OCI-LY1 (cell line): ENCODE measurements around the gene SETDB2.

Source experiments
- H2AFZ ChIP-seq: fragments of 200-600 bp; sonication (generic), shearing (Covaris generic); 2 replicates; pipeline ENCODE4 v1.6.0; 2014; ENCODE audit warnings: antibody characterized with exemption, mild to moderate bottlenecking, low read length
- H3F3A ChIP-seq: fragments of 200-600 bp; sonication (generic), shearing (Covaris generic); 2 replicates; pipeline ENCODE4 v1.6.0; 2014; ENCODE audit warnings: mild to moderate bottlenecking, antibody characterized with exemption, low read length, moderate library complexity; ENCODE audit not compliant: insufficient read depth
- H3K27ac ChIP-seq: fragments of 200-600 bp; sonication (generic); 2 replicates; pipeline ENCODE4 v1.5.1; 2014; ENCODE audit warnings: low read length, mixed run types, mild to moderate bottlenecking, low read depth; ENCODE audit not compliant: poor library complexity, severe bottlenecking
- H3K27me3 ChIP-seq: fragments of 200-600 bp; sonication (generic); 2 replicates; pipeline ENCODE4 v1.6.0; 2014; ENCODE audit warnings: antibody characterized with exemption, mild to moderate bottlenecking, low read length, moderate library complexity; ENCODE audit not compliant: insufficient read depth
- H3K36me3 ChIP-seq: fragments of 200-600 bp; sonication (generic); 2 replicates; pipeline ENCODE4 v1.6.1; 2014; ENCODE audit warnings: mild to moderate bottlenecking, antibody characterized with exemption, low read length, moderate library complexity, mixed read lengths; ENCODE audit not compliant: insufficient read depth
- H3K4me1 ChIP-seq: fragments of 200-600 bp; sonication (generic); 2 replicates; pipeline ENCODE4 v1.5.1; 2014; ENCODE audit warnings: mild to moderate bottlenecking, low read length, moderate library complexity; ENCODE audit not compliant: insufficient read depth, severe bottlenecking
- H3K4me2 ChIP-seq: fragments of 200-600 bp; sonication (generic), shearing (Covaris generic); 2 replicates; pipeline ENCODE4 v1.6.1; 2014; ENCODE audit warnings: low read length
- H3K4me3 ChIP-seq: fragments of 200-600 bp; sonication (generic); 2 replicates; pipeline ENCODE4 v1.5.1; 2014; ENCODE audit warnings: low read length, low read depth, mild to moderate bottlenecking, mixed read lengths; ENCODE audit not compliant: poor library complexity, severe bottlenecking
- H3K79me2 ChIP-seq: fragments of 200-600 bp; shearing (Covaris generic); 2 replicates; pipeline ENCODE4 v1.6.1; 2016; ENCODE audit warnings: mixed run types, low read length, mixed read lengths; ENCODE audit not compliant: insufficient read depth
- H3K9ac ChIP-seq: fragments of 200-600 bp; sonication (generic), shearing (Covaris generic); 2 replicates; pipeline ENCODE4 v1.6.1; 2014; ENCODE audit warnings: mild to moderate bottlenecking, low read length, mixed read lengths
- H3K9me2 ChIP-seq: fragments of 200-600 bp; sonication (generic), shearing (Covaris generic); 2 replicates; pipeline ENCODE4 v1.6.1; 2014; ENCODE audit warnings: low read depth, mild to moderate bottlenecking, low read length, mixed read lengths
- H3K9me3 ChIP-seq: fragments of 200-600 bp; shearing (Covaris generic); 2 replicates; pipeline ENCODE4 v1.6.1; 2014; ENCODE audit warnings: low read length, mixed read lengths
- H4K20me1 ChIP-seq: fragments of 200-600 bp; sonication (generic), shearing (Covaris generic); 2 replicates; pipeline ENCODE4 v1.6.0; 2016; ENCODE audit warnings: mild to moderate bottlenecking, low read length; ENCODE audit not compliant: insufficient read depth
- EZH2 ChIP-seq: fragments of 200-600 bp; sonication (generic), shearing (Covaris generic); IDR thresholded peaks from 2 replicates; pipeline ENCODE4 v1.8.0; 2017; ENCODE audit warnings: borderline replicate concordance, mixed run types, mild to moderate bottlenecking, antibody characterized with exemption, low read length, moderate library complexity, mixed read lengths
- TF ChIP-seq, protein P1 (sequence below): fragments of 200-600 bp; sonication (generic), shearing (Covaris generic); IDR thresholded peaks from 2 replicates; pipeline ENCODE4 v1.5.1; 2017; ENCODE audit warnings: mild to moderate bottlenecking, antibody characterized with exemption, low read length, moderate library complexity, mixed read lengths

SETDB2 gene

DNA sequence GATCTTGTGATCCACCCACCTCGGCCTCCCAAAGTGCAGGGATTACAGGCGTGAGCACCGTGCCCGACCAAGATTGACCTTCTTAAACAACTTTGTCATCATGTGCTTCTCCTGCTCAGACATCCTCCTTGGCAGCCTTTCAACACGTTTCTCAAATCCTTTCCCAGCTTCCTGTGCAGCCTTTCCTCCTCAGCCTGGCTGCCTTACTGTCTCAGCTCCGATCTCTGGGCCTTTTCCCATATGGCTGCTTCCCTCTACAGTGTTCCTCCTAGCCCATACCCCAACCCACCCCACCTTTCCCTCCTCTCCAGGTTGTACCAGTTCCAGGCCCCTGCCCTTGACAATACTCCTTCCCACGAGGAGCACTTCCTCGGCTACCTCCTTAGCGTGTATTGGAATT is 58.9 kb downstream of the SETDB2 start:
- no peak overlapping the region for H3K9ac ChIP-seq
- no peaks in the 10 kb centered on the region for H3K27me3 ChIP-seq
- no peak overlapping the region for H3K27ac ChIP-seq
- H2AFZ ChIP-seq, result no peak overlapping the region
- TF ChIP-seq EZH2, result no peak
- TF ChIP-seq, protein P1, sequence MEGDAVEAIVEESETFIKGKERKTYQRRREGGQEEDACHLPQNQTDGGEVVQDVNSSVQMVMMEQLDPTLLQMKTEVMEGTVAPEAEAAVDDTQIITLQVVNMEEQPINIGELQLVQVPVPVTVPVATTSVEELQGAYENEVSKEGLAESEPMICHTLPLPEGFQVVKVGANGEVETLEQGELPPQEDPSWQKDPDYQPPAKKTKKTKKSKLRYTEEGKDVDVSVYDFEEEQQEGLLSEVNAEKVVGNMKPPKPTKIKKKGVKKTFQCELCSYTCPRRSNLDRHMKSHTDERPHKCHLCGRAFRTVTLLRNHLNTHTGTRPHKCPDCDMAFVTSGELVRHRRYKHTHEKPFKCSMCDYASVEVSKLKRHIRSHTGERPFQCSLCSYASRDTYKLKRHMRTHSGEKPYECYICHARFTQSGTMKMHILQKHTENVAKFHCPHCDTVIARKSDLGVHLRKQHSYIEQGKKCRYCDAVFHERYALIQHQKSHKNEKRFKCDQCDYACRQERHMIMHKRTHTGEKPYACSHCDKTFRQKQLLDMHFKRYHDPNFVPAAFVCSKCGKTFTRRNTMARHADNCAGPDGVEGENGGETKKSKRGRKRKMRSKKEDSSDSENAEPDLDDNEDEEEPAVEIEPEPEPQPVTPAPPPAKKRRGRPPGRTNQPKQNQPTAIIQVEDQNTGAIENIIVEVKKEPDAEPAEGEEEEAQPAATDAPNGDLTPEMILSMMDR, result no peak
- H3K36me3 ChIP-seq, result peaks cover 32% of the 10 kb centered on the region
- H3K4me3 ChIP-seq, result no peak overlapping the region
- H3K4me1 ChIP-seq, result peaks cover 6% of the 10 kb centered on the region
- no peaks in the 10 kb centered on the region for H4K20me1 ChIP-seq
- H3K9me3 ChIP-seq, result no peaks in the 10 kb centered on the region
- H3F3A ChIP-seq, result peaks cover 3% of the 10 kb centered on the region; the same call in 1 of the 2 replicates
- H3K9me2 ChIP-seq, result no peaks in the 10 kb centered on the region
- no peak overlapping the region for H3K4me2 ChIP-seq
- H3K79me2 ChIP-seq, result no peaks in the 10 kb centered on the region

DNA sequence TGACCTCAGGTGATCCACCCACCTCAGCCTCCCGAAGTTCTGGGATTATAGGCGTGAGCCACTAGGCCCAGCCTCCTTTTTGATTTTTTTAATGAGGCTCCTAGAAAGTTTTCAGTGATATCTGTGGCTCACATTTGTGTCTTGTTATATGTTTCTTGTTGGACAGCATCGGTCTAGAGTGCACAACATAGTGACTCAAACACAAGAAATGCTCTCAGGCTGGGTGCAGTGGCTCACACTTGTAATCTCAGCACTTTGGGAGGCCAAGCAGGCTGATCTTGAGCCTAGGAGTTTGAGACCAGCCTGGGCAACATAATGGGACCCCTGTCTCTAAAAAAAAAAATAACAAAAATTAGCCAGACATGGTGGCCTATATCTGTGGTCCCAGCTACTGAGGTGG is 59.9 kb downstream of the SETDB2 start:
- Histone ChIP-seq H3K4me1 (no peaks in the 10 kb centered on the region), H4K20me1 (no peaks in the 10 kb centered on the region), H3K9me3 (no peaks in the 10 kb centered on the region), H3K36me3 (peaks cover 32% of the 10 kb centered on the region), H3K9me2 (no peaks in the 10 kb centered on the region; the same call in 1 of the 2 replicates), H3K4me2 (no peak overlapping the region), H3K27ac (no peak overlapping the region), H3K4me3 (no peak overlapping the region), H3K9ac (no peak overlapping the region), H3F3A (peaks cover 2% of the 10 kb centered on the region; the same call in 1 of the 2 replicates), H2AFZ (no peak overlapping the region), H3K27me3 (no peaks in the 10 kb centered on the region), H3K79me2 (no peaks in the 10 kb centered on the region)
- TF ChIP-seq, protein P1, result no peak
- TF ChIP-seq EZH2, result no peak

DNA sequence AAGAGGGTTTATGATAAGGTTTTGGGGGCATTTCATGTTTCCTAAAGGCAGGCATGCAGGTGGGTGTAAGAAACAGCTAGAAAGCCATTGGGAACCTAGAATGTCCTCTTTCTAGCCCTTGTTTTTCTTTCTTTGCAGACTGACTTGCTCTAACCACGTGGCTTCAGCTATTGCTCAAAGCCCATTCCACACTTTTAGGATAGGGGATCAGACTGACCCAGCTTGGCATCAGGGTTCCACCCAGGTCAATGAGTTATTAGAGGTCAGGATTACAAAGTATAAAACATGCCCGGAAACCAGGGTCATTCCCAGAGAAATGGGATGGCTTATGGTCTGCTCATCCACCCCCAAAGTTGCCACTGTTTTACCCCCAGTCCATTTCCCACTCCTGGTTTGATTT is 68.5 kb downstream of the SETDB2 start:
- H3K4me3 ChIP-seq, result no peak overlapping the region
- H3K27me3 ChIP-seq, result no peaks in the 10 kb centered on the region
- H3K27ac ChIP-seq, result no peak overlapping the region
- H3K9me2 ChIP-seq, result no peaks in the 10 kb centered on the region; the same call in 1 of the 2 replicates
- no peaks in the 10 kb centered on the region for H4K20me1 ChIP-seq
- H2AFZ ChIP-seq, result no peak overlapping the region
- H3F3A ChIP-seq, result no peaks in the 10 kb centered on the region
- peaks cover 61% of the 10 kb centered on the region for H3K36me3 ChIP-seq
- H3K4me1 ChIP-seq, result no peaks in the 10 kb centered on the region
- H3K4me2 ChIP-seq, result no peak overlapping the region
- H3K79me2 ChIP-seq, result no peaks in the 10 kb centered on the region
- H3K9ac ChIP-seq, result no peak overlapping the region
- H3K9me3 ChIP-seq, result no peaks in the 10 kb centered on the region
- TF ChIP-seq, protein P1, result no peak
- no peak for TF ChIP-seq EZH2
